GM19438 (cell line): ENCODE results near the gene ARID3A.

ENCODE experiments used
- ATAC-seq: cut with Tn5 transposase; IDR thresholded peaks from one replicate; pipeline ENCODE4 v1.9.1; 2021; ENCODE audit warnings: low read depth; ENCODE audit not compliant: unreplicated experiment

ARID3A gene

DNA sequence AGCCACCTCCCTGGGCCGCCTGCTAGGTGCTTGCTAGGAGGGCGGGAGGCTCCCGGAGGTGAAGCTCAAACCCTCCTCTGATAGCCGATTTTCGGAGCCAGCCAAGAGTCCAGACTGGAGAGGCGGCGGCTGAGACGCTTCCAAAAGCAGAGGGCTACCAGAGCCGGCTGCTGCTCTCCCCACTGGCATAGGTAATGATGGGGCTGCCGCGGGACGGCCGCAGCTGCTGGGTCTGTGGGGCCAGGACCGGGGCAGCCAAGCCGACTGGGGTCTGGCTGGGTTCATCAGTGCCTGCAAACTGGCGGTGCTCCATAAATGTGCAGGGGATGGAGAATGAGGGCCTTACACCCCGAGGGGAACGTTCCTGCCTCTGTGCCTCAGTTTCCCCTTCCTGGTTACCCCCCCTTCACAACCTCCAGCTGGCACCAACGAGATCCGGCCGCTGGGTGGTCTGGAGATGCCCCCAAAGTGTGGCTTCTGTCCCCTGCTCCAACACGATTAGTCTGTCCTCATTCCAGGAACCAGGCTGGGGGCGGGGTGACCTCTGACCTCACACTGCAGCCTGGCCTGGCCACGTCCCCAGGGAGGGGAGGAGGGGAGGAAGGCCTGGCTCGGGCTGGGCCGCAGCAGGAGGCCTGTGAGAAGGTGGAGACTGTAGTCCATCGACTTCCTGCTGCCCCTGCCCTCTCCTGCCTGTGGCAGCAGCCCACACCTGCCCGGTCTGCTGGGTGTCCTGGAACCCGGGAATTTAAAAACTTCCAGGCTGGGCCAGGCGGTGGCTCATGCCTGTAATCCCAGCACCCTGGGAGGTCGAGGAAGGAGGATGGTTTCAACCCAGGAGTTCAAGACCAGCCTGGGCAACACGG is 54.5 kb downstream of the ARID3A start:
- ATAC-seq: no peak

- ATAC-seq: no peak
These were observed 56.8 kb downstream of the ARID3A start for GRCh38 chr19:982567-983170.

- ATAC-seq: no peak
These were observed 58.5 kb downstream of the ARID3A start, which contains the start of gene WDR18 for GRCh38 chr19:984165-984967. TSS of gene WDR18 (plus strand) at chr19:984345. CDS start at chr19:984354, 9 bp downstream.

DNA sequence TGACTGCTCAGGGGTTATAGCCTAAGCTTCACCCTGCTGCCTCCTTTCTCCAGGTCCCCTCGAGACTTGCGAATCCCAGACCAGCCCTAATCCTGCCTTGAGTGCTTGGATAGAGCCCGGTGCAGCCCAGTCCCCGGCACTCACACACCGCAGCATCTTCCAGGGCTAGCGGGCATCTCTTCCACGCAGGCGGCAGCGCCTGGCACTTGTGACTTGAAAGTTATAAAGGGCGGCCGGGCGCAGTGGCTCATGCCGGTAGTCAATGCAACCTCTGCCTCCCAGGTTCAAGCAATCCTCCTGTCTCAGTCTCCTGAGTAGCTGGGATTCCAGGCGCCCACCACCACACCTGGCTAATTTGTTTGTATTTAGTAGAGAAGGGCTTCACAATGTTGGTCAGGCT is 60.2 kb downstream of the ARID3A start:
- ATAC-seq: no peak

- ATAC-seq: no peak
These were observed 62.2 kb downstream of the ARID3A start for GRCh38 chr19:988081-988480.

DNA sequence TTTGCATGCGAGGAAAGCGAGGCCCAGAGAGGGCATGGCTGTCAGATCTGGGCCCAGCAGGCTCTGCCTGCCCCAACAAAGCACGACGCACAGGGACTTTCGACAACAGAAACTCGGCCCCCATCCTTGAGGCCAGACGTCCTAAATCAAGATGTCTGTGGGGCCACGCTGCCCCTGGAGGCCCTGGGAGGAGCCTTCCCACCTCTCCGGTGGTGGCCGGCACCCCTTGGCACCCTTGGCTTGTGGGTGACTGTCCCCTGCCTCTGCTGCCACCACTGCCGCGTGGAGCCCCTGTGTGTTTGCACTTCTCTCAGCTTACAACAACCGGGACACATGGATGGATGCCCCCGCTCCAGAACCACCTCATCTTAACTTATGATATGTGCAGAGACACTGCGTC is 62.7 kb downstream of the ARID3A start:
- no peak for ATAC-seq

- ATAC-seq: no peak
These were observed 63.7 kb downstream of the ARID3A start for GRCh38 chr19:989381-990081.

DNA sequence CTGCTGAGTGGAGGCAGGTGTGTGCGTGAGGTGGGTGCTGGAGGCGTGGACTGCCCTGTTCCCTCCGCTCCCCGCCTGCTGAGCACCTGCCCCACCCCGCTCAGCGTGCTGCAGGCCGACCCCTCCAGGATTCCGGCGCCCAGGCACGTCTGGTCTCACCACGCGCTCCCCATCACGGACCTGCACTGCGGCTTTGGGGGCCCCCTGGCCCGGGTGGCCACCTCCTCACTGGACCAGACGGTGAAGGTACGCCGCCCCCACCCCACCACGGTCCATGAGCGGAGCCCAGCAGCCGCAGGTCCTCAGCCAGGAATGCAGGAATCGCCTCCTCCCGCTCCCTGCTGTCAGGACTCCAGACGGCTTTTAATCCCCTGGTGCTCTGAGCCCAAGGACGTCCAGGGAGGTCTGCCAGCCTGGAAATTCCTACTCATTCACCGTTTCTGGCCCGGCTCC is 64.3 kb downstream of the ARID3A start:
- no peak for ATAC-seq

GRCh38 chr19:990746-991145 is 64.9 kb downstream of the ARID3A start:
- ATAC-seq: no peak

GRCh38 chr19:991174-991931 is 65.5 kb downstream of the ARID3A start:
- ATAC-seq: no peak

DNA sequence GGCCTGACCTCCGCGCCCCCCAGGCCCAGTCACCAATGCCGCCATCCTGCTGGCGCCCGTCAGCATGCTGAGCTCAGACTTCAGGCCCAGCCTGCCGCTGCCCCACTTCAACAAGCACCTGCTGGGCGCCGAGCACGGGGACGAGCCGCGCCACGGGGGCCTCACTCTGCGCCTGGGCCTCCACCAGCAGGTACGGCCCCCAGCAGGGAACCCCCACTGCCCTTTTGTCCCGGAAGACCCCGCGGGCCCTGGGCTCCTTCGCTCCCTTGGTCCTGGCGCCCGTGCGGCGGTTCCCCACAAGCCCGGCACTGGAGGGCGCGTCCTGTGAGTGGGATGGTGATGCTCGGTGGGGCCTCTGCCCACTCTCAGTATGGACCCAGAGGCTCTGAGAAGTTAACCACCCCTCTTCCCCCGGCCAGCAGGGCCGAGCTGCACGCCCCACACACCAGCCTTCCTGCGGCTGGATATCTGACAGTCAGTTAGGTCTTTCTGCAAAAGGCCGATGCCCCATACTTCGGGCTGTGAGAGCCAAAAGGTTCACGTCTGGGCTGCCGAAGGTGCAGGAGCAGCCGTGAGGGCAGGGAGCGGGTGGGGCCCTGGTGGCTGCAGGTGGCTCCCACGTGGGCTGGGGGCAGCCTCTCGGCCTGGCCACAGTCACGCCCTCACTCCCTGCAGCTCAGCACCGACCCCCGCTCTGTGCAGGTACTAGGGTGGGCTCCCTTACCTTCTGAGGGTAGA is 66.3 kb downstream of the ARID3A start:
- no peak for ATAC-seq

- no peak for ATAC-seq
These were observed 66.8 kb downstream of the ARID3A start for GRCh38 chr19:992670-993055.

DNA sequence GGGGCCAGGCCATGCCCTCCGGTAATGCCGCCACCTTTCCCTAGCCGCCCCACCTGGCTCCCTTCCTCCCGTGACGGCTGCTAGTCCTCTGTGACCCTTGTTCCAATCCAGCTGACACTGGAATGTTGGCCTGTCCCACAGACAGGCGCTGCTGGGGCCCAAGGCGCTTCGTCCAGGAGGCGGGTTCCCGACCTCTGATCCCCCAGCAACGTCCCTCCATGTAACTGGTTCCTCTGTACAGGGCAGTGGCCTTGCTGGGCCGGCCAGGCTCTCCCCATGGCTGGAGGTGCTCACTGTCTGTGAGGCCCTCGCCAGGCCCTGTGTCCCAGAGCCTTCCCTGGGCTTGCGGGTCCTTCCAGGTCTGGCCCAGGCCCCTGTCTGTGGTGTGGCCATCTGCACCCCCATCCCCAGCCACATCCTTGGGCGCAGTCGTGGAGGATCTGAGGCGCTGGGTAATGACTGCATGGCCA is 67.6 kb downstream of the ARID3A start:
- no peak for ATAC-seq

DNA sequence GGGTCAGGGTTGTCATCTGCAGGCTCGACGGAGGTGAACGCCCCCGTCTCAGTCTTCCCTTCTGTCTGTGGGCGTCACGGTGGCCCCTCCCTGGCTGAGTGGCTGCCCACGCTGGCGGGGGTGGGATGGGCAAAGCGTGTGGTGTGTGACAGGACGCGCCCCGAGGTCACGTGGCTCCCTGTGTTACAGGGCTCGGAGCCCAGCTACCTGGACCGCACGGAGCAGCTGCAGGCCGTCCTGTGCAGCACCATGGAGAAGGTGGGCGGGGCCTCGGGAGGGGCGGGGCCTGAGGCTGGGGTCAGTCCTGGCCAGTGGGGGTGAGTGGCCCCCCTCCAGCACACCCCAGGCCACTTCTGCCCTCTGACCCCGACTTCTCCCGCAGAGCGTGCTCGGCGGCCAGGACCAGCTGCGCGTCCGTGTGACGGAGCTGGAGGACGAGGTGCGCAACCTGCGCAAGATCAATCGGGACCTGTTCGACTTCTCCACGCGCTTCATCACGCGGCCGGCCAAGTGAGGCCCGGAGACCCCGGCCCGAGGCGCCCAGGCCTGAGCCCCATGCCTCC is 68.1 kb downstream of the ARID3A start:
- no peak for ATAC-seq

GRCh38 chr19:994516-994915 is 68.7 kb downstream of the ARID3A start:
- no peak for ATAC-seq

GRCh38 chr19:995051-995827 is 69.4 kb downstream of the ARID3A start:
- no peak for ATAC-seq

DNA sequence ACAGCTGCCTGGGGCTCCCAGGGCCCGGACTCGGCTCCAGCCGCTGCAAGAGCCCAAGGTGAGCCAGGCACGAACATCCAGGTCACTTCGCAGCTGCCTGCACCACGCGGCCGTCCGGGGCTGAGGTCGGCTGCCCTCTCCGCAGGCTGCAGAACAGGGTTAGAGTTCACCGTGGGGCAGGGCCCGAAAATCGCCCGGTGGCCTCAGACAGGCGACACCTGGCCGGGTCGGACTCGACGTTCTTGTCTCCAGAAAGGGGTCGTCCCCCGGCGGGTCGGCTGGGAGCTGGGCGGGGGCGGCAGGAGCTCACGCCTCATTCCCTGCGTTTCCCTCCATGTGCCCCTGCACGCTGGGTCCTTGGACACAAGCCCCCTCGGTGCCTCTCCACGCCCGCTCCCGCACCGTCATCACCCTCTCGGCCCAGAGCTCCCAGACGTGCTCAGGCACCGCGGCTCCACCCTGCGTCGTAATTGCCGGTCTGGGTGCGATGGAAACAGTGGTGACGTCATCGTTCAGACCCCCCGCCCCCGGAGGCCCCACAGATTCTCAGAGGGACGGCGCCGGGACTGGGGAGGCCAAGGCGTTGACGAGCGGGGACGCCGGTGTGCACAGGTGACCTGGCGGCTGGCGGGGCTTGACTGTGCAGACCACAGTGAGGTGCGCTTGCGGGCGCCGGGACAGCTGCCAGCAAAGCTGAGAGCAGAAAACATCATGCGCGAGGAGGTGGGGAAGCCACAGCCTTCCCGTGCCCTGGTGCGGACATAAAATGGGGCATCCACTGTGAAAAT is 70.4 kb downstream of the ARID3A start:
- ATAC-seq: no peak
